Stimulated activated CD4-positive, alpha-beta T cell treated with anti-CD3 and anti-CD28 coated beads, Interleukin-4, amount 100 ng/mL, for 1 hour (primary cell): ENCODE results near the gene XXYLT1.

Source experiments
- DNase-seq: peaks from one replicate; pipeline ENCODE4 v3.0.0-alpha.2; 2020

XXYLT1 gene

GRCh38 chr3:195148549-195148948, 122.4 kb downstream of the XXYLT1 start:
- no peak for DNase-seq

GRCh38 chr3:195147649-195148080, 123.3 kb downstream of the XXYLT1 start:
- DNase-seq: no peak

GRCh38 chr3:195146131-195146530, 124.8 kb downstream of the XXYLT1 start:
- no peak for DNase-seq

GRCh38 chr3:195145579-195145978, 125.4 kb downstream of the XXYLT1 start:
- no peak for DNase-seq

GRCh38 chr3:195143221-195143620, 127.7 kb downstream of the XXYLT1 start:
- no peak for DNase-seq

GRCh38 chr3:195142519-195142918, 128.4 kb downstream of the XXYLT1 start:
- no peak for DNase-seq

- no peak for DNase-seq
Observed at GRCh38 chr3:195140816-195141793, 129.9 kb downstream of the XXYLT1 start.

- DNase-seq: no peak
Observed at GRCh38 chr3:195140410-195140809, 130.5 kb downstream of the XXYLT1 start.

GRCh38 chr3:195139876-195140240, 131.1 kb downstream of the XXYLT1 start:
- DNase-seq: no peak

GRCh38 chr3:195139091-195139875, 131.7 kb downstream of the XXYLT1 start:
- no peak for DNase-seq

GRCh38 chr3:195137638-195138588, 133.0 kb downstream of the XXYLT1 start:
- no peak for DNase-seq

- DNase-seq: no peak
Observed at GRCh38 chr3:195135917-195136316, 135.0 kb downstream of the XXYLT1 start.

GRCh38 chr3:195134431-195134830, 136.5 kb downstream of the XXYLT1 start:
- no peak for DNase-seq

GRCh38 chr3:195133462-195133861, 137.5 kb downstream of the XXYLT1 start:
- peak; percentile 41 for DNase-seq

- DNase-seq: no peak
Observed at GRCh38 chr3:195133013-195133412, 137.9 kb downstream of the XXYLT1 start.

GRCh38 chr3:195131176-195131575, 139.8 kb downstream of the XXYLT1 start:
- DNase-seq: no peak

- peak; percentile 15 for DNase-seq
Observed at GRCh38 chr3:195129644-195130492, 141.1 kb downstream of the XXYLT1 start.

GRCh38 chr3:195129072-195129643, 141.8 kb downstream of the XXYLT1 start:
- no peak for DNase-seq

- no peak for DNase-seq
Observed at GRCh38 chr3:195128255-195129071, 142.5 kb downstream of the XXYLT1 start.

- DNase-seq: no peak
Observed at GRCh38 chr3:195126056-195126605, 144.8 kb downstream of the XXYLT1 start.
